Daoy (cell line): ENCODE data around the gene SLC66A2. TPM values are rescaled to one million over a fixed set of nuclear protein-coding genes. Genes with fewer than 3 reads are reported as not detected.
"Not testable (repeated sequence)": the region's sequence is repeated elsewhere in the genome, so short reads cannot be mapped to it uniquely, and the experiment has no call there.

Source experiments
- DNase-seq: peaks from one replicate; pipeline ENCODE4 v3.0.0-alpha.2; 2015; ENCODE audit warnings: low read depth
- total RNA-seq: library from RNA; depleted of rRNA; stranded (reverse); fragments of >200 nt; shearing (Covaris generic); gene quantifications from 2 replicates; pipeline ENCODE4 v1.2.3, GENCODE V29; 2014

The SLC66A2 gene
- total RNA-seq, 1 experiment from 2014 or later: 11.3 TPM

DNA sequence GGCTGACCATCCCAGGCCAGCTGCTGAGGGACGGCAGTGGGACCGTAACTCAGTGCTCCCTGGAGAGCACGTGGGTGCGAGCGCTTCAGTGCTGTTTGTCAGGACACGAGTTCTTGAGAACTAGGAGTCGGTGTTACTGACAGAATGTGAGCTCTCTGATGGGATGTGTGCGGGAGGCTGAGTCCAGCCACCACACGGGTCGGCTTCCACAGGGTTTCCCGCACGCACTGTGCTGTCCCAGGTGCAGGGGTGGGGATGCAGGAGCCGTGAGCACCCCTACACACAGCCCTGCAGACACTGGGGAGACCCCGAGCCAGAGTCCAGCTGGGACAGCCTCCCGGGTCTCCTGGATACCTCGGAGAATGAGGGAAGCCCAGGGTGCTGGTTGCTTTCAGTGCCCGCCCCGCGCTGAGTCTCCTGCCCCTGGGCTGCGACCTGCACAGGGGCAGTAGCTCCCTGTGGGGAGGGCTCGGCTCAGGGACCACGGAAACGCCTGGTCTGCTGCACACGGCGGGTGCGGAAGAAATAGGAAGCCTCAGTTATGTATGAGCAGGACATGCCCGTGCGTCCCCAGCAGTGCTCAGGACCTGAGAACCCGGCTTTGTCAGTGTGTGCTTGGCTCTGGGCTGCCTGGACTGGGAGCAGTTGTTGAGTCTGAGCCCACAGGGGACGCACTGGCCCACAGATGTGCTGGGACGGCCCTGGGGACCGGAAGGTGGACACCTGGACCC is 82.5 kb downstream of the SLC66A2 start:
- DNase-seq: no peak

DNA sequence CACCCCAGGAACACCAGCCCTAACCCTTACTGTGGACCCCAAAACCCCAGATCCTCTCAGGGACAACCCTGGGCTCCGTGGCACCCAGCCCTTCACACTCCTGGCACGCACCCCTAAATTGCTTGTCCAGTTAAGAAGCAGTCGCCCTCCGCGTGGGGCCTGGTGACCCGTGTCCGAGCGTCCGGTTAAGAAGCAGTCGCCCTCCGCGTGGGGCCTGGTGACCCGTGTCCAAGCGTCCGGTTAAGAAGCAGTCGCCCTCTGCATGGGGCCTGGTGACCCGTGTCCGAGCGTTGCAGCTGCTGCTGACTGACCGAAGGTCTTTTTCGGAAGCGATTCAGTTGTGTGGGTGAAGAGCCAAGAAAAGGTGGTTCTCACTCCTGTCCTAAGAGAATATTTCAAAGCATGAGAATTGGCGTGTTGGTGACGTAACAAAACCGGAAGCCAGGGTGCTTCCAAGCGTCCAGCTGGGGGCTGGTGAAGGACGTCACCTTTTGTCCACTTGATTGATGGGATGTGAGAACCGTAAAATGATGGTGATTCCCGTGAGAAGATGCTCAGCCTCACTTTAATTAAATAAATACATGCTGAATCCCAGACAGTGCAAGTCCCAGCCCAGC is 83.2 kb downstream of the SLC66A2 start:
- DNase-seq: no peak

DNA sequence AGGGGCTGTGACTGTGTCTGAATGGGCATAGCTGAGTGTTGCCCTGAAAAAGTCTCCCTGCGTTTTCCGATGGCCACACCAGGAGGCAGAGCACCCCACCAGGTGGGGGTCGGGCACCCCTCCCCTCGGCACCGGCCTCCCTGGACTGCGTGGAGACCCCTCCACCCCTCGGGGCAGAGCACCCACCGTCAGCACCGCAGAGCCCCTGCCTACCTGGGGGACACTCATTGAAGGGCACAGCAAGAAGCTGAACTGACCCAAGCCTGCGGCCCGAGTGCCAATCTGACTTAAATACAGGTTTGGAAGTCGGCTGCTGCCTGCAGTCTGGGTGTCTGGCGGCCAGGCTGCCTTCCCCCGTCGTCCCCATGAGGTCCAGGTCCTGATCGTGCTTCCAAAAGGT is 83.8 kb downstream of the SLC66A2 start:
- DNase-seq: no peak

DNA sequence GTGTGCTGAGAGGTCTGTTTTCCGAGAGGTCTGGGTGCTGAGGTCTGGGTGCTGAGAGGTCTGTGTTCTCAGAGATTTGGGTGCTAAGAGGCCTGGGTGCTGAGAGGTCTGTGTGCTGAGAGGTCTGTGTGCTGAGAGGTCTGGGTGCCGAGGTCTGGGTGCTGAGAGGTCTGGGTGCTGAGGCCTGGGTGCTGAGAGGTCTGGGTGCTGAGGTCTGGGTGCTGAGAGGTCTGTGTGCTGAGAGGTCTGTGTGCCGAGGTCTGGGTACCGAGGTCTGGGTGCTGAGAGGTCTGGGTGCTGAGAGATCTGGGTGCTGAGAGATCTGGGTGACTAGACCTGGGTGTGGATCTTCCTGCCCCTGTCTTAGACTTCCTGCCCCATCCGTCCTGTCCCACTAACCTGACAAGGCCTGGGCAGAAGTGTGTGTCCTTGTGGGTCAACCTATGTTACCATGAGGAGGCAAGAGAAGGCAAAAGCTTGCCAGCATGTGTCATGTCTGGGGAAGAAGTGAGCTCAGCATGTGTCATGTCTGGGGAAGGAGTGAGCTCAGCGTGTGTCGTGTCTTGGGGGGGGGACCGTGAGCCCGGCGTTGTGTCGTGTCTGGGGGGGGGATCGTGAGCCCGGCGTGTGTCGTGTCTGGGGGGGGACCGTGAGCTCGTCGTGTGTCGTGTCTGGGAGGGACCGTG is 84.4 kb downstream of the SLC66A2 start:
- DNase-seq: peak; percentile 41

DNA sequence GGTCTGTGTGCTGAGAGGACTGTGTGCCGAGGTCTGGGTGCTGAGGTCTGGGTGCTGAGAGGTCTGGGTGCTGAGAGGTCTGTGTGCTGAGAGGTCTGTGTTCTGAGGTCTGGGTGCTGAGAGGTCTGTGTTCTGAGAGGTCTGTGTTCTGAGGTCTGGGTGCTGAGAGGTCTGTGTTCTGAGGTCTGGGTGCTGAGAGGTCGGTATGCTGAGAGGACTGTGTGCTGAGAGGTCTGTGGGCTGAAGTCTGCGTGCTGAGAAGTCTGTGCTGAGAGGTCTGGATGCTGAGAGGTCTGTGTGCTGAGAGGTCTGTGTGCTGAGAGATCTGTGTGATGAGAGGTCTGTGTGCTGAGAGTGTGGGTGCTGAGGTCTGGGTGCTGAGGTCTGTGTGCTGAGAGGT is 85.5 kb downstream of the SLC66A2 start:
- not testable (repeated sequence) for DNase-seq

DNA sequence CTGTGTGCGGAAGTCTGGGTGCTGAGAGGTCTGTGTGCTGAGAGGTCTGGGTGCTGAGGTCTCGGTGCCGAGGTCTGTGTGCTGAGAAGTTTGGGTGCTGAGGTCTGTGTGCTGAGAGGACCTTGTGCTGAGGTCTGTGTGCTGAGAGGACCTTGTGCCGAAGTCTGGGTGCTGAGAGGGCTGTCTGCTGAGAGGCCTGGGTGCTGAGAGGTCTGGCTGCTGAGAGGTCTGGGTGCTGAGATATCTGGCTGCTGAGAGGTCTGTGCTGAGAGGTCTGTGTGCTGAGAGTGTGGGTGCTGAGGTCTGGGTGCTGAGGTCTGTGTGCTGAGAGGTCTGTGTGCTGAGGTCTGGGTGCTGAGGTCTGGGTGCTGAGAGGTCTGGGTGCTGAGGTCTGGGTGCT is 86.5 kb downstream of the SLC66A2 start:
- DNase-seq: not testable (repeated sequence)

DNA sequence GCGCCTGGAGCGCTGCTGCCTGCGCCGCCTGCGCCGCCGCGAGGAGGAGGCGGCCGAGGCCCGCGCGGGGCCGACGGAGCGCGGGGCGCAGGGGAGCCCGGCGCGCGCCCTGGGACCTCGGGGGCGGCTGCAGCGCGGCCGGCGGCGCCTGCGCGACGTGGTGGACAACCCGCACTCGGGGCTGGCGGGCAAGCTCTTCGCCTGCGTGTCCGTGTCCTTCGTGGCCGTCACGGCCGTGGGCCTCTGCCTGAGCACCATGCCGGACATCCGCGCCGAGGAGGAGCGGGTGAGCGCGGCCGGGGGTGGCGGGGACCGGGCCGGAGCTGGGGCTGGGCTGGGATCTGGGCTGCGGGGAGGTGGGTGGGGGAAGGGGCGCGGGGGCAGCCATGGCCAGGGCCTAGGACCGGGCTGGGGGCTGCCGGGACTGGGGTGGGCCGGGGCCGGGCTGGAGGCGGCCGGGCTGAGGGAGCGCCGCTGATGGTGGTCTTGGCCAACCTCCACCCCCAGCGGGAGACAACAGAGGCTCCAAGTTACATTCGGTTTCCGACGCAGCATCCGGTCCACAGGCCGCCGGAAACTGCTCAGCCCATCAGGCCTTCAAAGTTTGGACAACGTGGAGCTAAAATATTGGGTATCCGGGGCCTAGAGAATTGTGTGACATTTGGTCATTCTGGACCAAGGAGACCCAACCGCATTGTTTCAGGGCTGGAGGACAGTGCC is 87.3 kb downstream of the SLC66A2 start:
- no peak for DNase-seq

DNA sequence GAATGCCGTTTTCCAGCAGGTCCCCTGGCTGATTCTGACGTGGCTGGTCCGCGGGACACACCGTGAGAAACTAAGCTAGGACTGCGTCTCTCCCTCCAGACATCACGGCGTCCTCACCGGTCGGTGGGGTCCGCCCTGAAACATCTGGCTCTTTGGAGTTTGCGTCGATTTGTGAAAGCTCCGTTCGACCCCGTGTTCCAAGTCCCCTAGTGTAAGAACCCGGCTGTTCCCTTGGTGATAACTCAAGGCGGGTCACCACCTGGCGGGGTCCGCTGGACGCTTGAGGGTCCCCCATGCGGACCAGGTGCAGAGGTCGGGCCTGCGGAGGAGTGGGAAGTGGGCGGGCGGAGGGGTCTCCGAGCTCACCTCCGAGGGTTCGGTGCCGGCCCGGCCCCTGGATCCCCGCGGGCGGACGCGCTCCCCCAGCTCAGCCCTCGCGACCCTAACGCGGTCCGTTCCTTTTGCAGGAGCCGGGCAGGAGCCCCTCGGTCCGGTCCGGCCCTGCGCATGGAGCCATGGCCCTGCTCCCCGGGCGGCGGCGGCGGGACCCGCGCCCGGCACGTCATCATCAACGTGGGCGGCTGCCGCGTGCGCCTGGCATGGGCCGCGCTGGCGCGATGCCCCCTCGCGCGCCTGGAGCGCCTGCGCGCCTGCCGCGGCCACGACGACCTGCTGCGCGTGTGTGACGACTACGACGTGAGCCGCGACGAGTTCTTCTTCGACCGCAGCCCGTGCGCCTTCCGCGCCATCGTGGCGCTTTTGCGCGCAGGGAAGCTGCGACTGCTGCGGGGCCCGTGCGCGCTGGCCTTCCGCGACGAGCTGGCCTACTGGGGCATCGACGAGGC is 88.1 kb downstream of the SLC66A2 start:
- no peak for DNase-seq

DNA sequence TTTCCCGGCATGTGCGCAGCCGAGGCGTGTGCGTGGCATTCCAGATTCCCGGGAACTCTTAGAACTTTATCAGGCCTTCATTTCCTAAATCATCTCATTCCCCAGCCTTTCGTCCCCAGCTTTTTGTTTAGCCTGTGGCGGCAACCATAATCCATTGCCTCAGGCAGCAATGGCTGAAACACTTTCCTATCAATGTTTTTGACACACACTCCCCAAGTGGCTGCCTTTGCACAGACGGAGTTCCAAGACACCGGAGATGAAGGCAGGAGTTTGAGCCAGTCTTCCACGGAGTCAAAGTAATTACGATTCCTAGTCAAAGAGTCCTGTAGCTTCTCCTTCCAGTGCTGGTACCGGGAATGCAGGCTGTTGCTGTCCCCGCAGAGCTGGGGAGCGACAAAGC is 88.9 kb downstream of the SLC66A2 start:
- no peak for DNase-seq

DNA sequence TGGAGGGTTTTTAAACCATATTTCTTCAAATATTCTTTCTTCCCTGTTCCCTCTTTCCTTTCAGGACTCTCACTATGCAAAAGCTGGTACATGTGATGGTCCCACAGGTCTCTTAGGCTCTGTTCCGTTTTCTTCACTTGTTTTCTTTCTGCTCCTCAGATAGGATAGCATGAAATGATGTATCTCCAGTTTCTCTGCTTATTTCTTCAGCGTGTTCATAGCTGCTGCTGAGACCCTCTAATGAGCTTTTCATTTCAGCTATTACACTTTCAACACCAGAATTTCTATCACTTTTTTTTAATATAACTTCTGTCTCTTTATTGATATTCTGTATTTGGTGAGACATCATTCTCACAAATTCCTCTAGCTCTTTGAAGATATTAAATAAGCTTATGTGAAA is 89.8 kb downstream of the SLC66A2 start:
- no peak for DNase-seq

DNA sequence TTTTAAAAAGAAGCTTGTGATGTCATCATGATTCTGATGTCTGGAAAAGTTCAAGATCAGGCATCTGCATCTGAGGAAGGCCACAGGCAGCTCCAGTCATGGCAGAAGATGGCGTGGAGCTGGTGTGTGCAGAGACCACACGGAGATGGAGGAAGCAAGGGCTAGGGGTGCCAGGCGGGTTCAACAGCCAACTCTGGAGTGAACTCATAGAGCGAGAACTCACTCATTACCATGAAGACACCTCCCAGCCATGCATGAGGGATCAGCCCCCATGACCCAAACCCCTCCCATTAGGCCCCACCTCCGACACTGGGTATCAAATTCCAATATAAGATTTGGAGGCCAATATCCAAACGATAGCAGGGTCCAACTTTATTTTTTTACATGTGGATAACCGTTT is 92.1 kb downstream of the SLC66A2 start:
- DNase-seq: no peak

DNA sequence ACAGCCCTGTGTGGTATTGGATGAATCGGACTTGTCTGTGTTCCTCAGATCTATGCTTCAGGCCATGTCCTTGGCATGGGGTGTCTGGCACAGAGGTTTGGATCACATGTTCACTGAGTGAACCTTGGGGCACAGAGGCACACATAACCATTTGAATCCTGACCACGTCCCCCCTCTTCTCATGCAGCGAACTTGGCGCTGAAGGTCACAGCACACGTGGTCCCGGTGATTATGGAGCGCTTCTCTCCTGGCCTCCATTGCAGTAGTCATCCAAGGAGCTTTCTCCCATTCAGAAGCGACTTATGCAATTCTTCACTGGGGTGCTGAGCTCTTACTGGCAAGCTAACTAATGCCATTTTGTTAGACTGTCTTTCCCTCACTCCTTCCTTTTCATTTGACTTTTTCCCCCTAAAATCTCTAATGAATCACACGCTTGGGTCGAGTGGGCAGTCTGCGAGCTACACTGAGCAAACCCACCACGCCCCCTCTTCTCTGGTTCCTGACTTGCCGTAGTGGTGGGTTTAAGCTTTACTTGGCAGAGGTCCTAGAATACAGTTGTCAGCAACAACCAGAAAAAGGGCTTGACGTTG is 94.3 kb downstream of the SLC66A2 start:
- peak; percentile 9 for DNase-seq

DNA sequence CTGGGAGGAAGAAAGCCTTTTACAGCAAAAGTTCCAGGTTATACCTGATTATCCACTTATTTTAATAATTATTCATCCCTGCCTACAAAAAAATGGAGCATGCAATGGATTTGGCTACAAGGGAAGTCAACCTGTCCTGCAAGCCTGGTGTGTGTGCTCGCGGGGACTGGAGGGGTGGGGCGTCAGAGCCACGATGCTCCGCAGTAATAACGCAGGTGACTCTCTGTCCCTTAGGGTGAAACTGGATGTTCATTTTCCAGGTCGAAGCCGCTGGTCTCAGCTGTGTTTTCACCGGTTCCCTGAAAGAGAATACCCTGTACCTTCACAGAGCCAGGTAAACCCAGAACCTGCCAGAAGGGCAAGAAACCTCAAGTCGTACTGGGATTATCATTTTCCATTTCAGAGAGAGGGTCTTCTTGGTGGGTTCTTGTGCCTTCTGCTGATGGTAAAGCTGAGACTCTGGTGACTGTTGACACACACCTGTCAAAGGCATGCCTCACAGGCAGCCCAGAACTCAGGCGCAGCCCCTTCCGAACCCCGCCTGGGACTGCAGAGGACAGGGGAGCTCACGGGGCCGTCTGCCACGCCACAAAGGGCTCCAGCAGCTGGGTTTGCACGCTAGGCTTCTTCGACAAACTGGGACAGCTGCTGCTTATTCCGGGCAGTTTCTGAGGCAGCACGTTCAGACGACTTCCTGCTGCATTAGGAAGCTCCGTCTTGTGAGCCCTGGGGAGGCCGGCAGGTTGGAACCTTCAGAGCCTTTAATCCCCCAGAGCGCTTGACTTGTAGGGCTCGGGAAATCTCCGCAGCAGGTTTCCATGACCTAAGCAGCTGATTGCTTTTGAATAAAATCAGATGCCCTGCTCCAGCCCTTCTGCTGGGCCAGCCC is 95.1 kb downstream of the SLC66A2 start:
- DNase-seq: no peak

DNA sequence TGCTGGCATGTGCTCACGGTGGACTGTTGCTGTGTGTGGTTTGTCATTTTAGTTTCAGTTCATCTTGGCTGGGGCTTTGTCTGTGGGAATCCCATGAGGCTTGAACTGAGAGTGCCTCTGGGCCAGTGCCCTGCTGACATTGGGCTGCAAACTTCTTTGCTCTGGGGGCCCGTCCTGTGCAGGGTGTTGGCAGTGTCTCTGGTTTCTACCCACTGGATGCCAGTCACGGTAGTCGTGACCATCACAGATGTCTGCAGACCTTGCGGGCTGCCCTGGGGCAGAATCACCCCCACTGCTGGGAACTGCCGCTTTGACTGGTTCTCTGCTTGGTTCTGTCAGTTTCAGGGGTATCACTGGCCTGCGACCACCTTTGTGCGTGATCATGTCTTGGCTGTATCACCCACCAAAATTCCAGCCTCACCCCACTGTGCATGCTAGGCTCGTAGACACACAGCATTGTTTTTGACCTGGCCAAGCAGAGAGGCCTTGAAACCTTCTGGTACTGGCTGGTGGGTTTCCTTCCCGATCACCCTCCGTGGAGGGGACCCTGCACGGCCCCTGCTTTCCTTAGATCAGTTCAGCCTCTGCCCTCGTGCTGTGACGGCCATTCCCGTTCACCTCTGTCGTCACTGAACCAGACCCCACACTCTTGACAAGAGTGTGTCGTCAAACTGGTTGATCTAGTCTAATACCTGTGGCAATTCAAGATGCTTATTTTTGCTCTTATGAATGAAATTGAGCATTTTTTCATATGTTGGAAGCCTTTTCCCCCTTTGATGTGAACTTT is 96.1 kb downstream of the SLC66A2 start:
- no peak for DNase-seq

DNA sequence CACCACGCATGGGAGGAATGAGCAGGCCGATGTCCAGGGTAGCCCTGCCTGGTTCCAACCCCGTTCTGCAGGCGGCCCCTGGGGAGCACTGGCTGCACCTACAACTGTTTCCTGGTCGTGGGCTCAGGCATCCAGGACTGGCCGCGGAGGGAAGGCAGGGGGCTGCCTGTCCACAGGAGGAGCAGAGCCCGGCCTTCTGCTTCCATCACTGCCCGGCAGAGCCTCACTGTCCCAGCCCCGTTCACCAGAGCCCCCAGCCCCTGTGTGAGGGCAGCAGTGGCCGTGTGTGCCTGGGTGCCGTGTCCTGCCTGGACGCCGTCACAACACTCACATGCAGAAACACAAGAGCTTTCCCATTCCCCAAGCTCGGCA is 97.5 kb downstream of the SLC66A2 start:
- DNase-seq: no peak

DNA sequence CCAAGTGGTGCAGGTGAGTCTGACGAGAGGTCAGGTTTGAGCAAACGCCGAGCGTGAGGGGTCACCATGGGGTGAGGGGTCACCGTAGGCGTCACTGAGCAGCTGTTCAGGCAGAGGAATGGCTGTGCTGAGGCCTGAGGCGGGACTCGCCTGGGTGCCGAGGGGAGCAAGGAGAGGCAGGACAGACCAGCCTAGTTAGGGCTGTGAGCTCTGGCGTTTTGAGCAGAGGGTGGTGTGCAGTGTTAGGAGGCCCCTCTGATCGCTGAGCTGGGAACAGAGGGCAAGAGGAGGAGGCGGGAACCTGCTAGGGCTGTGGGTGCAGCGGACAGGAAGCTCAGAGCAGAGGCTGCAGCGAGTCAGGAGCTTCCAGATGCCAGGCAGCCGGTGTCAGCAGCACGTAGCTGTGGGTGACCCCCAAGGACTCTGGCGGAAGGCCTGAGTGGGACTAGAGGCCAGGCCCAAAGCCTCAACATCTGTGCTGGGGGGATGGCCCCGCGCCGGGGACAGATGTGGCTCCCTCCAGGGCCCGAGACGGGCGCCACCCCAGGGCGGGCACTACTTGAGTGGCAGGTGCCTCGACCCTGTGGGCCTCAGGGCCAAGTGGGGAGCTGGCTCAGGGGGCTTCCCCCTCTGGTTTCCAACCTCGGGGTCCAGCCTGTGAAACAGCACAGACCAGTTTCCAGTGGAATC is 98.0 kb downstream of the SLC66A2 start:
- DNase-seq: no peak

DNA sequence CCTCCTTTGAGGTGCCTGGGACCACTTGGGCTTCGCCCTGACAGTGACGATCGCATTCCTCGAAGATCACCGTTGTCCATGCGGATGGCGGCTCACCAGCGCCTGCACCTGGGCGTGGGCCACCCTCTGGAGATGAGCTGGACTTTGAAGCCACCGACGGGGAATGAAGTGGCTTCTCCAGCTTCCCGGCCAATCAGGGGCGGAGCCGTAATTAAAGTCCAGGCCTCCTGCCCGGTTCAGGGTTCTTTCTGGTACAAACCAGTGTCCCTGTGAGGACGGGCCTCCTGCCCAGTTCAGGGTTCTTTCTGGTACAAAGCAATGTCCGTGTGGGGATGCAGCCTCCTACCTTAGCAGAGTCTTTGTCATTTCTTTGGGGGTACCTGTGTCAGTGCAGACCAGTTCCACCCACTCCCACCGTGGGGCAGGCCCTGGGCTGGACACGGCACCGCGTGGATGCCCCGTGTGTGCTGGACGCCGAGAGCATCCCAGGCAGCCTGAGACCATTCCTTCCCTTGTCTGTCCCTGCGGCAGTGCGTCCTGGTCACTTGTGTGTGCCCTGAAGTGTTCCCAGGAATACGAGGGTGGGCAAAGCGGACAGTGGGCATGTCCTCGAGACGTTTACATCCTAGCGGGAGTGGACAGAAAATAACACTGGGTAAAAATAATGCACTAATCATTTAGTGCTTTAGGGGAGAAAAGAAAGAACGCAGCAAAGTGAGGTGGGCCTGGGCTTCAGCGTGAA is 98.7 kb downstream of the SLC66A2 start:
- no peak for DNase-seq
